ENCODE results near the gene PALLD.

- TF ChIP-seq PREB (CRISPR knock-in tag; IDR thresholded peaks at IDR 0.05; ENCODE audit: borderline replicate concordance) (no peak), CTCF (IDR thresholded peaks at IDR 0.05) (no peak), GRHL2 (CRISPR knock-in tag; IDR thresholded peaks at IDR 0.05; ENCODE audit: insufficient replicate concordance, severe bottlenecking) (no peak), JUN (CRISPR knock-in tag; IDR thresholded peaks at IDR 0.05) (no peak), MYBL2 (CRISPR knock-in tag; IDR thresholded peaks at IDR 0.05) (no peak), FOXP4 (CRISPR knock-in tag; IDR thresholded peaks at IDR 0.05) (no peak), IRF1 (CRISPR knock-in tag; IDR thresholded peaks at IDR 0.05) (no peak), PRDM15 (CRISPR knock-in tag; IDR thresholded peaks at IDR 0.05) (no peak), ATF6 (CRISPR knock-in tag; IDR thresholded peaks at IDR 0.05) (no peak), ATF3 (CRISPR knock-in tag; conservative IDR thresholded peaks at IDR 0.05) (no peak), AFF4 (CRISPR knock-in tag; IDR thresholded peaks at IDR 0.05; ENCODE audit: borderline replicate concordance) (no peak)
Observed at GRCh38 chr4:168674077-168674747, 177.4 kb downstream of the PALLD start.

All from WTC11 (cell line).